Parathyroid adenoma (tissue), 2 donors: ENCODE results near the gene CALHM2.

Experiments used
- H2AFZ ChIP-seq: fragments of 300-600 bp; sonication (generic); one replicate; pipeline ENCODE4 v1.7.0; 2017; ENCODE audit warnings: antibody characterized with exemption, mild to moderate bottlenecking
- H3K27ac ChIP-seq: fragments of 300-600 bp; sonication (generic); one replicate; pipeline ENCODE4 v1.7.0; 2017
- H3K27me3 ChIP-seq: fragments of 300-600 bp; sonication (generic); one replicate; pipeline ENCODE4 v1.7.0; 2017; ENCODE audit warnings: low read length; ENCODE audit not compliant: control insufficient read depth, insufficient read depth
- H3K36me3 ChIP-seq: fragments of 300-600 bp; sonication (generic); one replicate; pipeline ENCODE4 v1.7.0; 2017; ENCODE audit warnings: low read length; ENCODE audit not compliant: control insufficient read depth, insufficient read depth
- H3K4me1 ChIP-seq: fragments of 300-600 bp; sonication (generic); one replicate; pipeline ENCODE4 v1.7.0; 2017; ENCODE audit warnings: control low read depth
- H3K4me2 ChIP-seq: fragments of 300-600 bp; sonication (generic); one replicate; pipeline ENCODE4 v1.7.0; 2017; ENCODE audit warnings: low read length
- H3K4me3 ChIP-seq: fragments of 300-600 bp; sonication (generic); one replicate; pipeline ENCODE4 v1.7.0; 2017; ENCODE audit warnings: low read depth, low read length
- H3K79me2 ChIP-seq: fragments of 300-600 bp; sonication (generic); one replicate; pipeline ENCODE4 v1.7.0; 2017; ENCODE audit warnings: control low read depth
- H3K9ac ChIP-seq: fragments of 300-600 bp; sonication (generic); one replicate; pipeline ENCODE4 v1.7.0; 2017; ENCODE audit warnings: mild to moderate bottlenecking
- H3K9me3 ChIP-seq: fragments of 300-600 bp; sonication (generic); one replicate; pipeline ENCODE4 v1.7.0; 2017; ENCODE audit warnings: low read length; ENCODE audit not compliant: control insufficient read depth
- CTCF ChIP-seq: fragments of 300-600 bp; sonication (generic); IDR thresholded peaks from one replicate; pipeline ENCODE4 v1.7.0; 2017; ENCODE audit warnings: antibody characterized with exemption, mild to moderate bottlenecking
- donor health status: primary hyperparathyroidism.

Gene CALHM2

GRCh38 chr10:103451831-103452505 lies at the start of gene CALHM2:
CALHM2 (minus strand) TSS chr10:103452370; CDS start chr10:103449941, 2,429 bp downstream.
- Histone ChIP-seq H3K9me3 (no peaks in the 10 kb centered on the region), H3K9ac (no peak within 1 kb of the TSS), H3K79me2 (no peaks in the 10 kb centered on the region), H3K27ac (peak within 1 kb of the TSS; percentile 41), H3K4me2 (peak within 1 kb of the TSS; percentile 62), H3K27me3 (no peaks in the 10 kb centered on the region), H3K36me3 (no peaks in the 10 kb centered on the region), H3K4me1 (peaks cover 7% of the 10 kb centered on the region), H3K4me3 (peak within 1 kb of the TSS; percentile 43), H2AFZ (peak within 1 kb of the TSS; percentile 79)
- no peak for TF ChIP-seq CTCF

GRCh38 chr10:103501186-103501585 lies 49.0 kb upstream of the CALHM2 start:
- Histone ChIP-seq H3K4me1 (no peaks in the 10 kb centered on the region), H3K27me3 (no peaks in the 10 kb centered on the region), H3K4me3 (no peak overlapping the region), H2AFZ (no peak overlapping the region), H3K4me2 (no peak overlapping the region), H3K79me2 (no peaks in the 10 kb centered on the region), H3K27ac (no peak overlapping the region), H3K36me3 (no peaks in the 10 kb centered on the region), H3K9ac (no peak overlapping the region), H3K9me3 (no peaks in the 10 kb centered on the region)
- TF ChIP-seq CTCF, result no peak

GRCh38 chr10:103500481-103500880 lies 48.3 kb upstream of the CALHM2 start:
- H3K27ac ChIP-seq, result no peak overlapping the region
- no peaks in the 10 kb centered on the region for H3K36me3 ChIP-seq
- H3K79me2 ChIP-seq, result no peaks in the 10 kb centered on the region
- H3K4me1 ChIP-seq, result no peaks in the 10 kb centered on the region
- H3K4me2 ChIP-seq, result no peak overlapping the region
- H3K9me3 ChIP-seq, result no peaks in the 10 kb centered on the region
- H3K9ac ChIP-seq, result no peak overlapping the region
- no peak overlapping the region for H3K4me3 ChIP-seq
- TF ChIP-seq CTCF, result no peak
- H3K27me3 ChIP-seq, result no peaks in the 10 kb centered on the region
- no peak overlapping the region for H2AFZ ChIP-seq

GRCh38 chr10:103499881-103500280 lies 47.7 kb upstream of the CALHM2 start:
- no peak for TF ChIP-seq CTCF
- Histone ChIP-seq H3K4me1 (no peaks in the 10 kb centered on the region), H3K79me2 (no peaks in the 10 kb centered on the region), H3K9ac (no peak overlapping the region), H3K4me2 (no peak overlapping the region), H3K27me3 (no peaks in the 10 kb centered on the region), H3K27ac (no peak overlapping the region), H3K4me3 (no peak overlapping the region), H3K36me3 (no peaks in the 10 kb centered on the region), H2AFZ (no peak overlapping the region), H3K9me3 (no peaks in the 10 kb centered on the region)
